Adipose tissue (tissue), 3 donors: ENCODE measurements around the gene DRAXIN. TPM values are rescaled to one million over a fixed set of nuclear protein-coding genes. Genes with fewer than 3 reads are reported as not detected.
"Not testable (repeated sequence)": the region's sequence is repeated elsewhere in the genome, so short reads cannot be mapped to it uniquely, and the experiment has no call there.

Experiments
- H3K27ac ChIP-seq: one replicate; pipeline ENCODE4 v1.5.1; 2013; ENCODE audit warnings: low read depth, low read length
- WGBS, 3 donors: extraction: QIAGEN DNeasy Blood & Tissue Kit; methylation state at CpG; one replicate each; pipeline ENCODE4 v1.1.7; 2013; 5-methylcytosine and 5-hydroxymethylcytosine counted together
- polyA plus RNA-seq, 3 donors: library from polyadenylated mRNA; stranded (reverse); fragments of 200-250 nt; gene quantifications; one replicate each; pipeline ENCODE4 v1.2.3, GENCODE V29; 2013
- donor health status: healthy with polysubstance abuse.
- donor health status: Bipolar disorder and iron deficiency.
- donor health status: healthy.

The DRAXIN gene, protein sequence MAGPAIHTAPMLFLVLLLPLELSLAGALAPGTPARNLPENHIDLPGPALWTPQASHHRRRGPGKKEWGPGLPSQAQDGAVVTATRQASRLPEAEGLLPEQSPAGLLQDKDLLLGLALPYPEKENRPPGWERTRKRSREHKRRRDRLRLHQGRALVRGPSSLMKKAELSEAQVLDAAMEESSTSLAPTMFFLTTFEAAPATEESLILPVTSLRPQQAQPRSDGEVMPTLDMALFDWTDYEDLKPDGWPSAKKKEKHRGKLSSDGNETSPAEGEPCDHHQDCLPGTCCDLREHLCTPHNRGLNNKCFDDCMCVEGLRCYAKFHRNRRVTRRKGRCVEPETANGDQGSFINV
- under 1 TPM; under 0.01 to 0.03 (median 0.01) TPM for polyA plus RNA-seq

DNA sequence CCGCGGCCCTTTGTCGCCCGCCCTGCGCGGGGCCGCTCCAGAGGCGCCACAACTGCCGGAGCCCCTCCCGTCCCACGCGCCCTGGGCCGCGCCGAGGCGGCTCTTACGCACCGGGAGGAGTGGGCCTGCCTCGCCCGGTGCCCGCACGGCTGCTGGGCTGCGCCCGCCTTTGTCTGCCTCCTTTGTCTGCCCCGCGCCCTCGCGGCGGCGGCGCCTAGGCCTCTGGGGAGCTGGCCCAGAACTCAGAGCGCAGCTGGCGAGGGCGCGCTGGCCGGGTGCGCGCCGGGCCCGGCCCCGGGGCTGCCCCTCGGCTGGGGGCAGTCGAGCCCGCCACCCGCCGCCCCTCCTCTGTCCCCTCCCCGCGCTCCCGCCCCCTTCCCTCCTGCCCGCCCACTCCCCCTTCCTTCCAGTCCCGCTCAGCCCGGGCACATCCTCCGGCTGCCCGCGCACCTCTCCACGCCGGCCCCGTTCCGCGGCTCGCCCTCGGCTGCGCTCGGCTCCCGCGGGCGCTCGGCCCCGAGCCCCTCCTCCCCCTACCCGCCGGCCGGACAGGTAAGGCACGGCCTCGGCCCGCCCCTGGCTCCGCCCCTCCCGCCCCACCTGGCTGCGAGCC lies at the start of gene DRAXIN:
Gene DRAXIN (plus strand): TSS at position 409 of the 613 bp plus-strand sequence. CDS start 14,549 bp downstream, outside the sequence.
- H3K27ac ChIP-seq = no peak within 1 kb of the TSS
- 0 to 1% (median 1%) methylated on average over 42 to 76 of the region's 78 CpGs for WGBS, 3 donors

DNA sequence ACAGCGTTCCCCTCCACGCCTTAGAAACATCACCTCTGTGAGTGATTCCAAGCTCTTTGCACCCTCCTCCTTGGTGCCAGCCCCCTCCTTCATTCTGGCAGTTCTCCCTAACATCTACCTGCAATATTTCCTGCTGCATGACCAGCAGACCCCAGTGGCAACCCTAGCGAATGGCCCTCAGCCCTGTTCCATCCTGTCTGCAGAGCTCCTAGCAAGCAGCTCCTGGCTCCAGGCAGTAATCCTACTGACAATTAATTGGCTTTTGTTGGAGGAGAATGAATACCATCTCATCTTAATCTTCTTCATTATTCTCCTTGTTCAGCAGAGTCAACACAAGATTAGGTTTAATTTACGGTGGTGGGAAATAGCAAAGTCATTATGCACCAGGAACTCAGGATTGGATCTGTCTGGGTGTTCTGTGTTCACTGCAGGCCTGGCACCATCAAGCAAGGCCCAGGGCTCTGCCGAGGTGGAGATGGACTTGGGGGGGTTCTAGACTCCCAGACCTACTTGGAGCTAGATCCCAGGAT lies 49.7 kb upstream of the DRAXIN start:
- H3K27ac ChIP-seq = no peak overlapping the region
- WGBS, 3 donors = 54 to 82% (median 56%) methylated on average over 5 of the region's 5 CpGs

DNA sequence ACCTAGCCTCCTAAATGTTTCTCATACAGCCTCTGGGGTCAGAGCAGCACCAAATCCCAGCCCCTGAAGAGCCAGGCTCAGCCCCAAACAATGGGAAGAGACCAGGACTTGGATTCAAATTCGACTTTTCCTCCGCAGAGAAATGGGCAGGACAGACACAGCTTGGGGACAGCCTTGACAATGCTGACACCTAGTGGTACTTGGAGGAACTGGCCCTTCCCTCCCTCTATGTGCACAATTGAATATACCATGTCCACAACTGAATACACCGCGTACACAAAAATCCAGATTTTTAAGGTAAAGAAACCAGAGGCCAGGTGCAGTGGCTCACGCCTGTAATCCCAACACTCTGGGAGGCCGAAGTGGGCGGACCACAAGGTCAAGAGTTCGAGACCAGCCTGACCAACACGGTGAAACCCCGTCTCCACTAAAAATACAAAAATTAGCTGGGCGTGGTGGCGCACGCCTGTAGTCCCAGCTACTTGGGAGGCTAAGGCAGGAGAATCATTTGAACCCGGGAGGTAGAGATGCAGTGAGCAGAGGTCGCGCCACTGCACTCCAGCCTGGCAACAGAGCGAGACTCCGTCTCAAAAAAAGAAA lies 49.0 kb upstream of the DRAXIN start:
- WGBS, 3 donors = 52 to 60% (median 56%) methylated on average over 18 of the region's 18 CpGs
- not testable (repeated sequence) for H3K27ac ChIP-seq

DNA sequence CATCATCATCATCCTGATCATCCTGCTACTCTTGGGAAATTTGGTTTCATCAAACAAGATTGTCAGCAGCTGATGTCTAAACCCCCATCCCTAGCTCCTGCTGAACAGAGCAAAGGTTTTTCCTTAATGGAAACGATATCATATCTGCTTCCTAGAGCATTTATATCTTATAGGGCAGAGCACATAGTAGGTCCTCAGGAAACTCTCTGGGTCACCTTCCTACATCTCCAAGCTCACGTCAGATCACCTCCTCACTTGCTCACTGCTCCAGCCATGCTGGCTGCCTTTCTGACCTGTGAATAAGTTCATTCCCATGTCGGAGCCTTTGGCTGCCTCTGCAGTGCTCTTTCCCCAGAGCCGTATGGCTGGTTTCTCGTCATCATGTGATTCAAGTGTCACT lies 47.7 kb upstream of the DRAXIN start:
- 52 to 53% (median 52%) methylated on average over 5 of the region's 5 CpGs for WGBS, 3 donors
- no peak overlapping the region for H3K27ac ChIP-seq

DNA sequence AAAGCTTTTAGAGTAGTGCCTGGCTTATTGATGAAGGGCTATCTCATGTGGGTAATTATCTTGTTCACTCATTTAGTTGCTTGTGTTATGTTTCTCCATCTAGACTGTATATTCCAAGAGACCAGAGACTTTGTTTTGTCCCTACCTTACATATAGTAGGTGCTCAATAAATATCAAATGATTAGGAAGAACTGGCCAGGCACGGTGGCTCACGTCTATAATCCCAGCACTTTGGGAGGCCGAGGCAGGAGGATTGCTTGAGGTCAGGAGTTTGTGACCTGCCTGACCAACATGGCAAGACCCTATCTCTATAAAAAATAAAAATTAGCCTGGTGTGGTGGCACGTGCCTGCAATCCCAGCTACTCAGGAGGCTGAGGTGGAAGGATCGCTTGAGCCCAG lies 46.2 kb upstream of the DRAXIN start:
- WGBS, 3 donors = 87 to 94% (median 92%) methylated on average over 5 of the region's 5 CpGs
- H3K27ac ChIP-seq = no peak overlapping the region

DNA sequence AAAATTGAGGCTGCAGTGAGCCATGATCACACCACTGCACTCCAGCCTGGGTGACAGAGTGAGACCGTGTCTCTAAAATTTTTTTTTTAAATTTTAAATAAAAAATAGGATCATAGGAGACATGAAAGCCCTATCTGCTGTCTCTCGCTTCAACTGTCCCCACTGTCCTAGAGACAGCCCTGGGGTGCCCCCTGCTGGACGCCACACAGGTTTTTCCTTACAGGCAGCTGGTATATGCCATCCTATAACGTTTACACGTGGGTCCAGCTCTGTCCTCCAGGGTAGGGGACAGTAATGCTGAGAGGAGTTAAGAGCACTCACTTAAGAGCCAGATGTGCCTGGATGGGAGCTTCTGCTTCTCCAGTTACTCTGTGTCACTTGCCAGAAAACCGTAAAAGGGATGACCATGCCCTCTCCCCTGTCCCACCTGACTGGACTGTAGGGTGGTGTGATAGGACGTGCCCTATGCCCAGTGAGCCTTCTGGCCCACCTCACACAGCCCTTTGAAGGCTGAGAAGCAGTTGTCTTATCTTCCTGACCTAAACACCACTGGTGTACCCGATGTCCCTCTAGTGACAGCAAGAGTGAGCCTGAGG lies 45.7 kb upstream of the DRAXIN start:
- WGBS, 3 donors = 29 to 38% (median 33%) methylated on average over 8 of the region's 8 CpGs
- H3K27ac ChIP-seq = no peak overlapping the region

DNA sequence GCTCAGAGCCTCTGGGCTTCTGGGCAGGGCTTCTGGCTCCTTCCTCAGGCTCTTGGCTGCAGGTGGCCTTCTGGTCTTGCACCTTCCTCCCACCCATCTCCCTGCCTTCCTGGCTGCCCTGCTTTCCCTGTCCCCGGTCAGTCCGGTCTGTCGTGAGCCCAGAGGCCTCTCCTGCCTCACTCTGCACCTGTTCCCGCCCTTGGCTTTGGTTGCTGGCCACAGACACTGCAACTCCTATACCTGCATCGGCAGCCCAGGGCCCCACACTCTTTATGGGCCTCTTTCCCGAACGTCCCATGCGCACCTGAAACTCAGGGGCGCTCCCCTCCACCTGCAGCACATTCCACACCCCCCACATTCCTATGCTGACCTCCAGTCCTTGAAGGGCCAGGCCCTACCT lies 45.2 kb upstream of the DRAXIN start:
- 70 to 87% (median 82%) methylated on average over 8 to 9 of the region's 9 CpGs for WGBS, 3 donors
- no peak overlapping the region for H3K27ac ChIP-seq

DNA sequence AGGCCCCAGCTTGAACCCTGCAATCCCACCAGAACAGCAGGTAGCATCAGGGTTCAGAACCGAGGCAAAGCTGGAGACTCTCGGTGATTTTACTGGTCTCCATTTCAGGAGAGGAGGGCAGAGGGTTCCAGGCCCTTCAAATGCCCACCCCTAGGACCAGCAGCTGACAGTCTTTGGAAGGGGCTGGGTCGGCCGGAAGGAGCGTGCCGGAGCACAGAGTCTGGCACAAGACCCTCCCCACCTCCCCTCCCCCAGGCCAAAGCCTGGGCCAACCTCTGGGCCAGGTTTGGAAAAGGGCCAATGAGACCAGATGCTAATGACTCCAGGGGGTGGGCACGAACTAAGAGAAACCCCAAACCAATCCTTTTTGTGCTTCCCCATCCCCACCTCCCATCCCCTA lies 44.2 kb upstream of the DRAXIN start:
- H3K27ac ChIP-seq = no peak overlapping the region
- WGBS, 3 donors = 86 to 92% (median 89%) methylated on average over 7 of the region's 7 CpGs

DNA sequence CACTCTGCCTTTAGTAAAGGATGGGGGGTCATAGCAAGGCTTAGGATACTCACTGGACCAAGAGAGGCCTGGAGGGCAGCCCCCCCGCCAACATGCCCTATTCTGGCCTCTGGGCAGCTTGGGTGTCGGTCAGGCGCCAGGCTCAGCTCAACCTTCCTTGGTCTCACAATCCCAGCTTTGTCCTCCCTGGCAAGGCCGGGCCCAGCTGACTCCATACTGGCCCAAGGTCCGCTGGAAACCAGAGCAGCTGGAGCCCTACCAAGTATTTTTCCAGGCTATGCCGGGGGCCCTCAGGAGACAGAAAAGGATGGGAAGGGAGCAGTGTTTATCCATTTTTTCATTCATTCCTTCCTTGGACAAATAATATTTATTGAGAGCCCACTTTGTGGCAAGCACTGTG lies 43.5 kb upstream of the DRAXIN start:
- 57 to 69% (median 62%) methylated on average over 5 to 6 of the region's 6 CpGs for WGBS, 3 donors
- H3K27ac ChIP-seq = no peak overlapping the region

DNA sequence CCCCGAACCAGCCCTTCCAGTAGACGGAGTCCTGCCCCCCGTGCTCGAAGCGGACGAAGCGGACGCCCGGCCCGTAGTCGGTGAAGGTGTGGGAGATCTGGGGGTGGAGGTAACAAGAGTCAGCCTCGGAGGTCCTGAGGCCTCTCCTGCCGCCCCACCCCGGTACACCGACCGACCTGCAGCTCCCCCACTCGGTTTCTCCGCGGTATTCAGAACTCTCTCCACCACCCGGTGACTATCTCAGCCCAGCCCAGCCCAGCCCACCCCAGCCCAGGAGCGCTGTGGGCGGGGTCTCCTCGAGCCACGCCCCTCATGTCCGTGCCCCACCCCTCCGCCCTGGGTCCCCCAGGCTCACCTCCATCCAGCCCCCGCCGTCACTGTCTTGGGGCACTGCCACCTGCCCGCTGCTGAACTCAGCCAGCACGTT lies 42.8 kb upstream of the DRAXIN start:
- WGBS, 3 donors = 11 to 25% (median 15%) methylated on average over 20 to 30 of the region's 30 CpGs
- H3K27ac ChIP-seq = no peak overlapping the region

DNA sequence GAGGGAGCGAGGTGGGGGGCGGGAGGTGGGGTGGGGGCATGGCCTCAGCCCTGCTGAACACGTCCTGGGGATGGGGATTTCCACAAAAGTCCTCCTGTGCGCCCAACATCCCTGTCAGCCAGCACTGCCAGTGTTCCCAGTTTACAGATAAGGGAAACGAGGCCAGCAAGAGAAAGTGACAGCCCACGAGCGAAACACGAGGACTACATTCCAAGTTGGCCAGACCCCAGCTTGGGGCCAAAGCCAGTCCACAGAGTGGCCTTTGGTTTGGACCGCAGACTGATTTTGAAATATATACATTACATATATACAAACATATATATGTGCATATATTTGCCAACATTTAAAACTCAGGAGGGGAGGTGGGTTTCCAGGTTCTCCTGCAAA lies 42.3 kb upstream of the DRAXIN start:
- H3K27ac ChIP-seq = no peak overlapping the region
- 18 to 20% (median 20%) methylated on average over 8 to 9 of the region's 9 CpGs for WGBS, 3 donors

DNA sequence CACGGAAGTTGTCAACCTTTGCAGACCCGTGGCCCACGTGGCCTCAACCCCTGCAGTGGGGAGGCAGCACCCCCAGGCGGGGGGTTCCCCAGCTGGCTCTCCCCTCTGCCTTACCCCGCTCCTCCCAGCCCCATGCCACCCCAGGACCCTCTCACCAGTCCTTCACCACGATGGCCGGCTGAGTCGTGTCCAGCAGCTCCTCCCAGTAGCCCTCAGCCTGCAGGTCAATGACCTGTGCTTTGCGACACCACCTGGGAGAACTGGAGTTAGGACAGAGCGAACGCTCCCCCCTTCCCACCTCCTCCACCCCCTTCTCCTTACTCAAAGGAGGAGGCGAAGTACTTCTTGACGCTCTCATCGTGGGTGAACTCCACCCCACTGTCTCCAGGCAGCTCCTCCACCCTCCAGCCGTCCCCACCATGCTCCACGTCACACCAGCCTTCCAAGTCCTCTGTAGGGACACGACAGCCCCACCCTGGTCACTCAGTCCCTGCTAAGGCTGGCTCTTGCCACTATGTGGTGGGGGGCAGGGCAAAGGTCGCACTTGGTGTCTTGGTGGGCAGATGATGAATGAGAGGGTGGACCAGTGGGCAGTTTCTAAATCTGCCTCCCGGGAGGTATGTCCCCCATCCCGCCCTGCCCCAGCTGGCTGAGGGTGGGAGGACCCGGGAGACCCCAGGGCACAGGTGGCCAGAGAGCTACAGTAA lies 41.7 kb upstream of the DRAXIN start:
- 29 to 37% (median 32%) methylated on average over 21 of the region's 21 CpGs for WGBS, 3 donors

DNA sequence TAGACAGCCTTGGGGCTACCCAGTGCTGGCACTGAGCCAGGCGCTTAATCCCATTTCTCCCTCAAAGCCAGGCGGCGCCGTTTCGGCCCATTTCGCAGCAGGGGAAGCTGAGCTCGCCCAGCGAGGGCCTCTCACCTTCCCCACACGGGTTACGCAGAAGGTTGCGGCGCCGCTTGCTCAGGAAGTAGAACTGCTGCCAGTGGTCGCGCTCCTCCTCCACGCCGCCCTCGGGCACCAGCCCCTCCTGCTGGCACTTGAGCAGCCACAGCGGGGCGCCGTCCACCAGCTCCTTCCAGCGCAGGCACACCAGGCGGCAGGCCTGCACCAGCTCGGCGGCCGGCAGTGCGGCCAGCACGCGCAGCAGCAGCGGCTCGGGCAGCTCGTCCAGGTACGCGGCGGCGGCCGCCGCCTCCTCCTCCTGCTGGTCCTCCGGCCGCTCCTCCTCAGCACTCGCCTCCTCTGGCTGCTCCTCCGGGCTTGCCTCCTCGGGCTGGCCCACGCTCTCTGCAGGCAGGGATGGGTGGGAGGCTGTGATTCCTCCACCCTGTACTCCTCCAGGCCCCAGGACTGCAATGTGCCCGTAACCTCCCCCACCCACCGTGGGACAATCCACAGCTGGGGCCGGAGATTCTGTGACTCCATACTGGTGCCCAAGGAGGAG lies 41.0 kb upstream of the DRAXIN start:
- WGBS, 3 donors = 6 to 9% (median 8%) methylated on average over 43 to 47 of the region's 47 CpGs
- no peak overlapping the region for H3K27ac ChIP-seq

More for the DNA sequence above, 41.7 kb upstream of the DRAXIN start:
- no peak overlapping the region for H3K27ac ChIP-seq

DNA sequence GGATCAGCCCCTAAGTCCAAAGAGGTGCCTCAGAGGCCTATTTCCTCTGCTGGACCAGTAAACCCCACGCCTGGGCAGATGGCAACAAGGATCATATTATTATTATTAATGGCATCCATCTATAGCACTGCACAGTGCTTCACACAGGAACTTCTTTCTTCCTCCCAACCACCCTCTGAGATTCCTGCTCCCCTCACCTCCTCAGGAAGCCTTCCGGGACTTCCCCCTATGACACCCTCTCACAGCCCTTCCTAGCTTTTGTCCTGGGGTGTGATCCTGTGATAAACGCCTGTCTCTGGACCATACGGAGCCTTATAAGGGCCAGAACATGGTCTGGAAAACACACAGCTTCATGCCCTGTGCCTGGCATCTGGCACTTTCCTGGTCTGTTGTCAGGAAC lies 40.5 kb upstream of the DRAXIN start:
- H3K27ac ChIP-seq = no peak overlapping the region
- WGBS, 3 donors = 55 to 91% (median 83%) methylated on average over 4 of the region's 4 CpGs

DNA sequence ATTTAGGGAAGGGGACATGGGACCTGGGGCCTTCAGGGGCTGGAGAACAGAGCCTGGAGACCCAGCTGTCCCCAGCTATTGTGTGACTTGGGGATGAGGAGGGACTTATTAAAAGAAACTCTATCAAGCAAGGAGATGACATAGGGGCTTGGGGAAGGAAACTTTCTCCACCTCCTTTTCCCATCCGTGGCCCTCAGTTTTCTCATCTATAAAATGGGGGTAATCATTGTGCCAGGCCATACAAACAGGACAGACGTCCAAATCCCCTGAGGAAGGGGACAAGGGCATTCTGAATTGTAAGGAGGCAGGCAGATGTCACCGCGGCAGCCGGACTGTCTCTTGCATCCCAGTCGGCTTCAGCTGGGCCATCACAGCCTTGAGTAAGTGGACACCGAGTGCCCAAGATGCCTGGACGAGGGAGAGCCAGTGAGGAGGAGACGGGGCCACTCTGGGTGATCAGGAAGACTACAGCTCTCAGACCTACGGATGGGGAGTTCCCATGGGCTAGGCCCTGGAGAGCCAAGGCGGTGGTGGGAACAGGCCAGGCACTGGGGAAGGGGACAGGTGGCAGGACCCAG lies 39.2 kb upstream of the DRAXIN start:
- 80 to 88% (median 82%) methylated on average over 11 of the region's 11 CpGs for WGBS, 3 donors
- H3K27ac ChIP-seq = no peak overlapping the region

DNA sequence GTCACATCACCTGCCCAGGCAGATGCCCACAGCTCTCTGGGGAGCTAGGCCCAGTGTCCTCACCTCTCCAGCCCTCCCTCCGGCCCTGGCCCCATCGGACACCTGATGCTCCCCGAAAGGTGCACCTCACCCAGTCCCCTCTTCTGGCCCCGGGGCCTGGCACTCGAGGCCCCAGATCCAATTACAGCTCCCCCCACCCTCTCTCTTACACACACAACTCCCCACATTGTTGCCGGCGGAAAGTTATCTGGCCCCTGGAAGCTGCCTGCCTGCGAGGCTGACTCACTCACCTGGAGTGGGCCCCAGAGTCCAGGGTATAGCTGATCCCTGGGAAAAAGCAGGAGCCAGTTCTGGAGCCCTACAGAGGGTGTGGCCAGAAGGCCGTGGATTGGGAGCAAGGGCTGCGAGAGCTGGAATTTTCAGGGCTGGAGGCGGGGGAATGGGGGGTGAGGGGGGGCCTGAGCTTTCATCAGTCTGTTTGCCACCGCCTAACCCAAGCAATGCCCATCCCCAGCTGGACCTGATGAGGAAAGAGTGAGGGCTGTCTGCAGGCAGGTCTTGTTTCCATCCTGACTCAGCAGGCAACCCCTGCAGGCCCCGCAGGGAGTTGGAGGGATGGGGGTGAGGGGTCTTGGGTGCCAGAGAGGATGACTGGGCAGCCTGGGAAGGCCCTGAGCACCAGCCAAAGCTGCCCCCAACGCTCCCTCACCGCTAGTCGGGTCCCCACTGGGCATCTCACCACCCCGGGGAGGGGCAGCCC lies 38.2 kb upstream of the DRAXIN start:
- 46 to 75% (median 72%) methylated on average over 17 of the region's 17 CpGs for WGBS, 3 donors
- no peak overlapping the region for H3K27ac ChIP-seq

DNA sequence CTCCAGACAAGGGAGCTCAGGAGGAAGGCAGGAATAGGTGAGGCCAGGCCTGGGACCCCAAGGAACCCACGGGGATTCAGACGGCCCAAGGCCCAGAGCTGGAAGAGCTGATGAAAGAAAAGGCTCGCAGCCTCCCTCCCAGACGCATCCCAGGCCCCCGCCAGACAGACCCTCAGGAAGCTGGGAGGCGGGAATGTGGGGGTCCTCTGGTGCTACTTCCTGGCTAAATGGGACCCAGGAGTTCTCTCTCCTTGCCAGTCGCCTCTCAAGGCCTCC lies 37.7 kb upstream of the DRAXIN start:
- no peak overlapping the region for H3K27ac ChIP-seq
- WGBS, 3 donors = 32 to 78% (median 77%) methylated on average over 7 of the region's 7 CpGs
